CD4-positive, alpha-beta T cell (primary cell): ENCODE results near the gene PPP1R14B. TPM values are rescaled to one million over a fixed set of nuclear protein-coding genes. Genes with fewer than 3 reads are reported as not detected.

Source experiments
- ATAC-seq: fragments of 200-7000 bp; cut with Tn5 transposase; one replicate; pipeline ENCODE4 v1.10.0; 2022; ENCODE audit warnings: mild to moderate bottlenecking; ENCODE audit not compliant: poor library complexity
- CTCF ChIA-PET: fragments of 350-600 bp; sonication (Branson Sonifier 250); formaldehyde crosslinking; loops from one replicate; lab custom pipeline; 2021; ENCODE audit warnings: antibody characterized with exemption, inconsistent platforms; lab: Charles Lee
- POLR2A ChIA-PET: fragments of 350-600 bp; sonication (Branson Sonifier 250); formaldehyde crosslinking; loops from one replicate; lab custom pipeline; 2021; ENCODE audit warnings: antibody characterized with exemption, inconsistent platforms; lab: Charles Lee
- DNase-seq, 14 experiments: peaks; one replicate each; pipeline ENCODE4 v3.0.0-alpha.2; 2013 to 2020; ENCODE audit warnings: mixed read lengths in 2 of 14
- H3K27ac ChIP-seq, 2 donors: one replicate each; pipeline versions ENCODE4 v1.5.1 to v1.7.0; 2013; ENCODE audit warnings: low read length in 2 of 2, low read depth in 1 of 2, mild to moderate bottlenecking in 1 of 2
- H3K27me3 ChIP-seq, 2 experiments: 1 replicate in 1 of 2; 2 replicates in 1 of 2; pipeline versions ENCODE4 v1.6.1 to v1.7.0; 2013; ENCODE audit warnings: low read length in 2 of 2, control low read depth in 1 of 2, mild to moderate bottlenecking in 1 of 2, moderate library complexity in 1 of 2; ENCODE audit not compliant: insufficient read depth in 2 of 2, control insufficient read depth in 1 of 2
- H3K36me3 ChIP-seq: one replicate; pipeline ENCODE4 v1.6.1; 2013; ENCODE audit warnings: low read length, control low read depth; ENCODE audit not compliant: insufficient read depth
- H3K4me1 ChIP-seq: one replicate; pipeline ENCODE4 v1.6.1; 2013; ENCODE audit warnings: low read length, control low read depth; ENCODE audit not compliant: insufficient read depth
- H3K4me3 ChIP-seq: one replicate; pipeline ENCODE4 v1.5.1; 2013; ENCODE audit warnings: mild to moderate bottlenecking, low read length, moderate library complexity
- H3K9me3 ChIP-seq, 2 experiments: 1 replicate in 1 of 2; 2 replicates in 1 of 2; pipeline versions ENCODE4 v1.6.1 to v1.7.0; 2013; ENCODE audit warnings: low read length in 2 of 2, mild to moderate bottlenecking in 2 of 2, control low read depth in 1 of 2, moderate library complexity in 1 of 2; ENCODE audit not compliant: control insufficient read depth in 1 of 2, insufficient read depth in 1 of 2
- H3K27ac Mint-ChIP-seq: one replicate; pipeline ENCODE4 v1.8.0; 2020; ENCODE audit warnings: mixed read lengths
- H3K27me3 Mint-ChIP-seq: one replicate; pipeline ENCODE4 v1.8.0; 2021; ENCODE audit warnings: mixed read lengths
- H3K36me3 Mint-ChIP-seq: one replicate; pipeline ENCODE4 v1.8.0; 2021; ENCODE audit warnings: low read depth, mixed read lengths
- H3K4me1 Mint-ChIP-seq: one replicate; pipeline ENCODE4 v1.8.0; 2021; ENCODE audit warnings: low read depth, mixed read lengths
- H3K4me3 Mint-ChIP-seq: one replicate; pipeline ENCODE4 v1.8.0; 2020; ENCODE audit warnings: mild to moderate bottlenecking, mixed read lengths
- H3K9me3 Mint-ChIP-seq: one replicate; pipeline ENCODE4 v1.8.0; 2020; ENCODE audit warnings: mixed read lengths
- intact Hi-C, 2 experiments: fragments of 100-400 bp; cut with DNase I in 1 of 2; cut with micrococcal nuclease in 1 of 2; formaldehyde crosslinking; loops; one replicate each; pipeline versions ENCODE4 v1.15.1 to v1.9.0; 2023 to 2025; cut with DNase I, micrococcal nuclease
- total RNA-seq, 174 experiments: library from RNA in 2 of 174; stranded (reverse) in 2 of 174; gene quantifications; one replicate each; pipeline ENCODE4 v1.2.3 and lab custom pipeline; 2021 to 2026
- TF ChIP-seq, protein P1 (sequence below): fragments of 200-600 bp; IDR thresholded peaks from one replicate; pipeline ENCODE4 v1.8.0; 2022; ENCODE audit warnings: antibody characterized with exemption, mild to moderate bottlenecking

The PPP1R14B gene
- total RNA-seq, 2 experiments from 2014 or later, result 17.1 to 21.0 TPM

DNA sequence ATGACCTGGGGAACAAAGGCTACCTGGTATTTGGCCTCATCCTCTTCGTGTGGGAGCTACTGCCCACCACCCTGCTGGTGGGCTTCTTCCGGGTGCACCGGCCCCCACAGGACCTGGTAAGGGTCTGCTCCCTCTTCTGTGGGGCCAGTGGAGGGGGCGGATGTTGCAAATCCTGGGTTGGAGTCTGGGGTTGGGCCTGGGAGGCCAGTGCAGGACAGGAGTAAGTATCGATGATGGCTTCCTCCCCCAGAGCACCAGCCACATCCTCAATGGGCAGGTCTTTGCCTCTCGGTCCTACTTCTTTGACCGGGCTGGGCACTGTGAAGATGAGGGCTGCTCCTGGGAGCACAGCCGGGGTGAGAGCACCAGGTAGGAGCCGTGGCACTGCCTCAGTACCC lies 41.6 kb upstream of the PPP1R14B start:
- peaks cover 25 to 27% of the 10 kb centered on the region in 2 experiments for H3K27me3 ChIP-seq
- Mint-ChIP-seq H3K27me3 (peaks cover 18% of the 10 kb centered on the region), H3K36me3 (peaks cover 5% of the 10 kb centered on the region), H3K4me3 (peak overlapping the region; percentile 7), H3K9me3 (no peaks in the 10 kb centered on the region), H3K27ac (no peak overlapping the region), H3K4me1 (peaks cover 14% of the 10 kb centered on the region)
- DNase-seq, result no peak
- intact Hi-C loops, result no loop called here
- peaks cover 6% of the 10 kb centered on the region for H3K36me3 ChIP-seq
- ChIA-PET POLR2A (no interaction called here), CTCF (no interaction called here)
- H3K4me1 ChIP-seq, result peaks cover 41% of the 10 kb centered on the region
- H3K4me3 ChIP-seq, result no peak overlapping the region
- H3K27ac ChIP-seq, result no peak overlapping the region
- TF ChIP-seq, protein P1, sequence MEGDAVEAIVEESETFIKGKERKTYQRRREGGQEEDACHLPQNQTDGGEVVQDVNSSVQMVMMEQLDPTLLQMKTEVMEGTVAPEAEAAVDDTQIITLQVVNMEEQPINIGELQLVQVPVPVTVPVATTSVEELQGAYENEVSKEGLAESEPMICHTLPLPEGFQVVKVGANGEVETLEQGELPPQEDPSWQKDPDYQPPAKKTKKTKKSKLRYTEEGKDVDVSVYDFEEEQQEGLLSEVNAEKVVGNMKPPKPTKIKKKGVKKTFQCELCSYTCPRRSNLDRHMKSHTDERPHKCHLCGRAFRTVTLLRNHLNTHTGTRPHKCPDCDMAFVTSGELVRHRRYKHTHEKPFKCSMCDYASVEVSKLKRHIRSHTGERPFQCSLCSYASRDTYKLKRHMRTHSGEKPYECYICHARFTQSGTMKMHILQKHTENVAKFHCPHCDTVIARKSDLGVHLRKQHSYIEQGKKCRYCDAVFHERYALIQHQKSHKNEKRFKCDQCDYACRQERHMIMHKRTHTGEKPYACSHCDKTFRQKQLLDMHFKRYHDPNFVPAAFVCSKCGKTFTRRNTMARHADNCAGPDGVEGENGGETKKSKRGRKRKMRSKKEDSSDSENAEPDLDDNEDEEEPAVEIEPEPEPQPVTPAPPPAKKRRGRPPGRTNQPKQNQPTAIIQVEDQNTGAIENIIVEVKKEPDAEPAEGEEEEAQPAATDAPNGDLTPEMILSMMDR, result no peak
- peaks cover 0 to 10% of the 10 kb centered on the region in 2 experiments for H3K9me3 ChIP-seq
- ATAC-seq, result no peak

DNA sequence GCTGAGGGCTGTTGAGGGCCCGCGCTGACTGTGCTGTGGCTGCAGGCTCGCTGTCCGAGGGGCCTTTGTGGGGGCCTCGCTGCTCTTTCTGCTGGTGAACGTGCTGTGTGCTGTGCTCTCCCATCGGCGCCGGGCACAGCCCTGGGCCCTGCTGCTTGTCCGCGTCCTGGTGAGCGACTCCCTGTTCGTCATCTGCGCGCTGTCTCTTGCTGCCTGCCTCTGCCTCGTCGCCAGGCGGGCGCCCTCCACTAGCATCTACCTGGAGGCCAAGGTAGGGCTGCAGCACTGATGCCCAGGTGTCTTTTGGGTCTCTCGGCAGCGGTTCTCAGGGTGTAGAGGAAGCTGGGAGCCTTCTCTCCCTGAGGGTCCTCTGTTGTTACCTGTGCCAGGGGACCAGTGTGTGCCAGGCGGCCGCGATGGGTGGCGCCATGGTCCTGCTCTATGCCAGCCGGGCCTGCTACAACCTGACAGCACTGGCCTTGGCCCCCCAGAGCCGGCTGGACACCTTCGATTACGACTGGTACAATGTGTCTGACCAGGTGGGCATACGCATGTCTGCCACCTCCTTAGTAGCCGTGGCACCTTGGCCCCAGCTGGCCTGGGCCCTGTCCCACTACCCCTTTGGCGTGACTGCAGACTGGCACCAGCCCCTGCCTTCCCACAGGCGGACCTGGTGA lies 41.1 kb upstream of the PPP1R14B start:
- H3K36me3 Mint-ChIP-seq, result peaks cover 5% of the 10 kb centered on the region
- Histone ChIP-seq H3K27ac (no peak overlapping the region), H3K4me1 (peaks cover 46% of the 10 kb centered on the region), H3K4me3 (no peak overlapping the region), H3K36me3 (peaks cover 6% of the 10 kb centered on the region), H3K9me3 (peaks cover 0 to 7% of the 10 kb centered on the region in 2 experiments), H3K27me3 (peaks cover 19 to 22% of the 10 kb centered on the region in 2 experiments)
- no peak for DNase-seq
- no peak overlapping the region for H3K27ac Mint-ChIP-seq
- no peak for ATAC-seq
- intact Hi-C loops, result no loop called here
- H3K4me3 Mint-ChIP-seq, result peak overlapping the region; percentile 62
- CTCF ChIA-PET, result no interaction called here
- POLR2A ChIA-PET, result interaction anchor here (3.8 kb wide), 1 partner anchor 17 kb away, joined by 18 read pairs; the partner anchor contains the start of gene ESRRA
- H3K9me3 Mint-ChIP-seq, result no peaks in the 10 kb centered on the region
- TF ChIP-seq, protein P1, result no peak
- peaks cover 19% of the 10 kb centered on the region for H3K4me1 Mint-ChIP-seq
- peaks cover 13% of the 10 kb centered on the region for H3K27me3 Mint-ChIP-seq

DNA sequence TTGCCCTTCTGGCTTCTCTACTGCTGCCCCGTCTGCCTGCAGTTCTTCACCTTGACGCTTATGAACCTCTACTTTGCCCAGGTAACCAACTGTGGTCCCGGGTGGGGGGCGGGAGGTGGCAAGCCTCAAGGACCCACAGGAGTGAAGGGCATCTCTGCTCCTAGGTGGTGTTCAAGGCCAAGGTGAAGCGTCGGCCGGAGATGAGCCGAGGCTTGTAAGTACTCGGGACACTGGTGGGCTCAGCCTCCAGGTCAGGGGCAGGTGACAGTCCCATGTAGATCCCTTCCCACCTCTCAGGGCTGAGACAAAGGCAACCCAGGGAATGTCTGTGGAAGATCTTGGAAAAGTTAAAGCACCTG lies 40.0 kb upstream of the PPP1R14B start:
- intact Hi-C loops, result loop anchor here in 1 of 2 experiments (1.0 kb wide), 1 partner anchor 17 kb away; no protein-coding TSS in a partner anchor
- H3K4me1 Mint-ChIP-seq, result peaks cover 20% of the 10 kb centered on the region

More for the DNA sequence above, 40.0 kb upstream of the PPP1R14B start:
- H3K36me3 Mint-ChIP-seq, result peaks cover 5% of the 10 kb centered on the region
- TF ChIP-seq, protein P1, result no peak
- peak in 1 of 14 experiments; percentile 42 for DNase-seq
- POLR2A ChIA-PET, result interaction anchor here (3.8 kb wide), 1 partner anchor 18 kb away, joined by 18 read pairs; the partner anchor contains the start of gene ESRRA
- Histone ChIP-seq H3K4me3 (no peak overlapping the region), H3K27me3 (peaks cover 13 to 14% of the 10 kb centered on the region in 2 experiments), H3K4me1 (peaks cover 40% of the 10 kb centered on the region), H3K36me3 (peaks cover 13% of the 10 kb centered on the region), H3K27ac (no peak overlapping the region), H3K9me3 (peaks cover 0 to 6% of the 10 kb centered on the region in 2 experiments)
- peaks cover 8% of the 10 kb centered on the region for H3K27me3 Mint-ChIP-seq
- H3K9me3 Mint-ChIP-seq, result no peaks in the 10 kb centered on the region
- CTCF ChIA-PET, result interaction anchor here (0.6 to 3.9 kb wide), 3 partner anchors 14 to 1519 kb away, joined by 3 to 21 read pairs (median 10); partner anchors contain the start of gene CATSPERZ
- ATAC-seq, result no peak
- H3K27ac Mint-ChIP-seq, result peak overlapping the region; percentile 88
- H3K4me3 Mint-ChIP-seq, result peak overlapping the region; percentile 90
